Body of pancreas (tissue), 4 donors: ENCODE measurements around the gene SEPTIN5. TPM values are rescaled to one million over a fixed set of nuclear protein-coding genes. Genes with fewer than 3 reads are reported as not detected.

ENCODE experiments used
- ATAC-seq: fragments of 150-250 bp; one replicate; pipeline ENCODE4 v1.9.1; 2016
- DNase-seq, 4 donors: peaks; one replicate each; pipeline ENCODE4 v3.0.0-alpha.2; 2019
- H3K27ac ChIP-seq, 4 donors: fragments of 200-600 bp; sonication (generic); 1 replicate in 3 of 4; 2 replicates in 1 of 4; pipeline versions ENCODE4 v1.5.1 to v1.6.1; 2016 to 2019; ENCODE audit warnings: mild to moderate bottlenecking in 1 of 4, mixed read lengths in 1 of 4, moderate library complexity in 1 of 4
- H3K27me3 ChIP-seq, 2 donors: fragments of 200-600 bp; sonication (generic); one replicate each; pipeline ENCODE4 v1.6.0; 2016; ENCODE audit warnings: mild to moderate bottlenecking in 1 of 2
- H3K36me3 ChIP-seq, 2 donors: fragments of 200-600 bp; sonication (generic); replicated peaks in 1 of 2; 2 replicates each; pipeline ENCODE4 v1.5.1; 2016; ENCODE audit warnings: low read depth in 2 of 2; ENCODE audit not compliant: insufficient read depth in 1 of 2
- H3K4me1 ChIP-seq: fragments of 200-600 bp; sonication (generic); one replicate; pipeline ENCODE4 v1.6.0; 2016
- H3K4me3 ChIP-seq, 2 donors: fragments of 200-600 bp; sonication (generic); 1 replicate in 1 of 2; 2 replicates in 1 of 2; pipeline ENCODE4 v1.5.1; 2016 to 2019
- H3K9me3 ChIP-seq, 3 donors: fragments of 200-600 bp; sonication (generic); 1 replicate in 2 of 3; 2 replicates in 1 of 3; pipeline ENCODE4 v1.5.1; 2016
- CTCF ChIP-seq, 7 experiments: fragments of 450-650 bp in 4 of 7; fragments of 200-600 bp in 3 of 7; sonication (generic) in 3 of 7; IDR thresholded peaks; one replicate each; pipeline ENCODE4 v1.5.1; 2016 to 2019; ENCODE audit warnings: antibody characterized with exemption in 7 of 7
- POLR2A ChIP-seq, 3 donors: fragments of 450-650 bp; IDR thresholded peaks; one replicate each; pipeline ENCODE4 v1.6.1; 2016; ENCODE audit warnings: antibody characterized with exemption in 3 of 3, mild to moderate bottlenecking in 2 of 3
- WGBS, 2 donors: methylation state at CpG; one replicate each; pipeline ENCODE4 v1.1.5; 2017; 5-methylcytosine and 5-hydroxymethylcytosine counted together
- intact Hi-C: fragments of 100-400 bp; cut with DNase I; formaldehyde crosslinking; loops from one replicate; pipeline ENCODE4 v1.15.1; 2023
- total RNA-seq, 2 donors: library from RNA; depleted of rRNA; stranded (reverse); fragments of >200 nt; gene quantifications; one replicate each; pipeline ENCODE4 v1.1.0, GENCODE V29; 2016

The SEPTIN5 gene
- total RNA-seq, 2 donors from 2014 or later = 15.0 to 15.2 TPM

GRCh38 chr22:19709063-19709769 is 5.1 kb upstream of the SEPTIN5 start:
- Histone ChIP-seq H3K27ac (no peak overlapping the region), H3K4me1 (peaks cover 7% of the 10 kb centered on the region), H3K27me3 (no peaks in the 10 kb centered on the region), H3K36me3 (no peaks in the 10 kb centered on the region), H3K4me3 (no peak overlapping the region), H3K9me3 (no peaks in the 10 kb centered on the region)
- TF ChIP-seq POLR2A (IDR thresholded peaks at IDR 0.05) = no peak
- no peak for TF ChIP-seq CTCF (IDR thresholded peaks at IDR 0.05)
- intact Hi-C loops = no loop called here
- 58 to 61% methylated on average over 10 to 18 of the region's 19 CpGs for WGBS, 2 donors
- DNase-seq (no peak), ATAC-seq (no peak)

- no peaks in the 10 kb centered on the region for H3K36me3 ChIP-seq
- intact Hi-C loops = no loop called here
- ATAC-seq = no peak
- TF ChIP-seq POLR2A (IDR thresholded peaks at IDR 0.05) = no peak
- no peak for TF ChIP-seq CTCF (IDR thresholded peaks at IDR 0.05)
- no peaks in the 10 kb centered on the region for H3K9me3 ChIP-seq
- H3K4me1 ChIP-seq = peaks cover 14% of the 10 kb centered on the region
- no peak overlapping the region for H3K27ac ChIP-seq
- WGBS, 2 donors = 82 to 84% methylated on average over 5 to 19 of the region's 19 CpGs
- H3K4me3 ChIP-seq = no peak overlapping the region
- DNase-seq = no peak
- H3K27me3 ChIP-seq = no peaks in the 10 kb centered on the region
Observed at GRCh38 chr22:19710020-19710768, 4.1 kb upstream of the SEPTIN5 start.

GRCh38 chr22:19710769-19711106 is 3.6 kb upstream of the SEPTIN5 start:
- TF ChIP-seq POLR2A (IDR thresholded peaks at IDR 0.05) (no peak), CTCF (IDR thresholded peaks at IDR 0.05) (no peak)
- H3K36me3 ChIP-seq = no peaks in the 10 kb centered on the region
- no peaks in the 10 kb centered on the region for H3K9me3 ChIP-seq
- peaks cover 14% of the 10 kb centered on the region for H3K4me1 ChIP-seq
- intact Hi-C loops = no loop called here
- no peak overlapping the region for H3K27ac ChIP-seq
- H3K27me3 ChIP-seq = no peaks in the 10 kb centered on the region
- H3K4me3 ChIP-seq = no peak overlapping the region
- DNase-seq (no peak), ATAC-seq (no peak)
- WGBS, 2 donors = 76 to 81% methylated on average over 5 to 6 of the region's 6 CpGs

- no peak overlapping the region for H3K4me3 ChIP-seq
- H3K4me1 ChIP-seq = peaks cover 24% of the 10 kb centered on the region
- WGBS, 2 donors = 84 to 85% methylated on average over 10 to 13 of the region's 13 CpGs
- intact Hi-C loops = no loop called here
- TF ChIP-seq CTCF (IDR thresholded peaks at IDR 0.05) = no peak
- TF ChIP-seq POLR2A (IDR thresholded peaks at IDR 0.05) = no peak
- H3K27ac ChIP-seq = no peak overlapping the region
- H3K27me3 ChIP-seq = no peaks in the 10 kb centered on the region
- H3K36me3 ChIP-seq = no peaks in the 10 kb centered on the region
- no peaks in the 10 kb centered on the region for H3K9me3 ChIP-seq
- ATAC-seq = no peak
- no peak for DNase-seq
Observed at GRCh38 chr22:19713245-19713644, 1.1 kb upstream of the SEPTIN5 start.
